CD4-positive, alpha-beta T cell treated with Interleukin-17A for 4 hours (primary cell): Measurements from ENCODE around the gene LMNTD1.
"Not testable (repeated sequence)": the region's sequence is repeated elsewhere in the genome, so short reads cannot be mapped to it uniquely, and the experiment has no call there.

Source experiments
- DNase-seq: peaks from one replicate; pipeline ENCODE4 v3.0.0-alpha.2; 2020; ENCODE audit warnings: mixed read lengths

The LMNTD1 gene

DNA sequence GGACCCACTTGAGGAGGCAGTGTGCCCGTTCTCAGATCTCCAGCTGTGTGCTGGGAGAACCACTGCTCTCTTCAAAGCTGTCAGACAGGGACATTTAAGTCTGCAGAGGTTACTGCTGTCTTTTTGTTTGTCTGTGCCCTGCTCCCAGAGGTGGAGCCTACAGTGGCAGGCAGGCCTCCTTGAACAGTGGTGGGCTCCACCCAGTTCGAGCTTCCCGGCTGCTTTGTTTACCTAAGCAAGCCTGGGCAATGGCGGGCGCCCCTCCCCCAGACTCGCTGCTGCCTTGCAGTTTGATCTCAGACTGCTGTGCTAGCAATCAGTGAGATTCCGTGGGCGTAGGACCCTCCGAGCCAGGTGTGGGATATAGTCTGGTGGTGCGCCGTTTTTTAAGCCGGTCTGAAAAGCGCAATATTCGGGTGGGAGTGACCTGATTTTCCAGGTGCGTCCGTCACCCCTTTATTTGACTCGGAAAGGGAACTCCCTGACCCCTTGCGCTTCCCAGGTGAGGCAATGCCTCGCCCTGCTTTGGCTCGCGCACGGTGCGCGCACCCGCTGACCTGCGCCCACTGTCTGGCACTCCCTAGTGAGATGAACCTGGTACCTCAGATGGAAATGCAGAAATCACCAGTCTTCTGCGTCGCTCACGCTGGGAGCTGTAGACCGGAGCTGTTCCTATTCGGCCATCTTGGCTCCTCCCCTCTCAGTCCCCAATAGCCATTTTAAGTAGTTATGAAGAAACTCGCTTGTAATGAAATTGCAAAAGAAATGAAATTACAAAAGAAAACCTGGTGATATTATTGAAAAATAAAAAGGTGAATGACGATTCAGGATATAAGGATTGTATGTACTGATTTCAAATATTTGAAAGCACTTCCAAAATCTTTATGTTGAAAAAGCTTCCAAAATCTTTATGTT is 63.9 kb downstream of the LMNTD1 start:
- not testable (repeated sequence) for DNase-seq

DNA sequence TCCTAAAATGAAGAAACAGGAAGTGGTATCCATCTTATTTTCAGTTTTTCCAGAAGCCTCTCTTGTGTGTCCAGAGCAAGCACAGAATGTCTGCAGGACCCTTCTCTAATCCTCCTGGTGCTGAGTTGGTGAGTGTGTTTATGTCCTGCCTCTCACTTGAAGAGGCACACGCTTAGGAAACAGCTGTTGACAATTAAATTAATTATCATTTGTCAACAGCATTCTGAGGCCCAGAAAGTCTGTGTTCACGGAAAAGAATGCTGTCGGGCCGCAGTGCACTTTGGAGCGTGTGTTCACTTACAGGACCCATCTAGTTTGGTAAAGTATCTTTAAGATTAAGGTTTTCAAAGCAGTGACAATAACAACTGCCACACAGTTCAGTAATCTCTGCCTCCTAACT is 70.5 kb downstream of the LMNTD1 start:
- DNase-seq = no peak

DNA sequence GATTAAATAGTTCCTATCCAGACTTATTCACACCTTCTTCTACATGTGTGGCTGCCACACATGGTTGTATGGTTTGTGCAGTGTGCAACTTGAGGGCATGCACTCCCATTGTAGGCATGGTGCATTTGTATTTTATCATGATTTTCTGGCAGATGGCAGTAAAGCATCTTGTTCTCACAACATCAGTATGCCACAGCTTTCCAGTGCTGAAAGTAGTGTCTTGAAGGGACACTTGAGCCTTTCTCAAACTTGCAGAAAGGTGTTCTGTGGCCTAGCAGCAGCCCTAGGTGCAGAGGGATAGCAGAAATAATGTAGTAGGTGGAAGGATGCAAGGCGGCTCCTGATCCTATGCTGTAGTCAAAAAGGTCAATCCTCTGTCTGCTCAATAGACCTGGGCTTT is 72.9 kb downstream of the LMNTD1 start:
- no peak for DNase-seq

DNA sequence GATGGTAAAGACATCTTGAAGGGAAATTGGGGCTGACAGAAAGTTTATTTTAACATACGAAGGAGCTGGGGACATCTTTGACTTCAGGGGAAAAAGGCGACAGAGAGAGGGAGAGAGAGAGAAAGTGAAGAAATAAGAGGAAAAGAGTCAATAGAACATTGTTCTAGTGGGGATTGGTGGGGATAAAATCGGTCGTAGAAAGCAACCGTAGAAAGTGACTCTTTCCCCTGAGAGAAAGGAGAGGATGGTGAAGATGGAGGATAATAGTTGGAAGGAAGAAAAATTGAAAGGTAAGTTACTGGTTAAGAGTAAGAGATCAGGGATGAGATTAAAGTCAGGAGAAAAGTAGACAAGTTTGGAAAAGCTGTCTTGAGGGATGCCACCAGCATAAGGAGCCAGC is 75.9 kb downstream of the LMNTD1 start:
- DNase-seq = no peak

DNA sequence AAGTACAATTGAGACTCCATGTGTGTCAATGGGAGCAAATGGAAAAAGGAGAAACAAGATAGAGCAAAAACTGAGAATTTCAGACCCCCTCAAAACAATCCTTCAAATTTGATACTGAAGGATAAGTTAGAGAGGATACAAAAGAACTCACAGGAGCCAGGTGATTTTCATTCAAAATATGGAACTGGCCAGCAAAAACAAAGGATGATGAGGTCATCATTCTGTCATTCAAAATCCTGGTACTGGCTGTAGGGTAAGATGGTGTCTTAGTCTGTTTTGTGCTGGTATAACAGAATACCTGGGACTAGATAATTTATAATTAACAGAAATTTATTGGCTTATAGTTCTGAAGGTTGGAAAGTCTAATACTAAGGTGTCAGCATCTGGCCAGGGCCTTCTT is 80.6 kb downstream of the LMNTD1 start:
- no peak for DNase-seq

DNA sequence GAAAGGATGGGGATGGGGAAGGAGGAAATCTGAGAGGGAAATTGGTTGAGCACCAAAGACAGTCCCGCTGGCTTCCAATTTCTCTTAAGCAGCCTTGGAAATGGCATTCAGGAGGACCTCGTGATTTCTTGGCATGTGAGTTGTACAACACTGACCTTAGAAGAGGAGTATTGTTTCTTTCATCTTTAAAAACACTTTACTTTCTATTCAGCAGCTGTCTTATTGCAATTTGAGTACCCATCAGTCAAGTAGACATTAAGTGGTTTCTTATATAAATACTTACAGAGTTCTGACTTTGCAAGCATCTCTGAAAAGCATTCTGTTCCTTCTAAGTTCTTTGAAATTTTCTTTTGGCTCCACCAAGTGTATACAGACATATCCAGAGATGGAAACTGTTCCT is 83.2 kb downstream of the LMNTD1 start:
- no peak for DNase-seq

DNA sequence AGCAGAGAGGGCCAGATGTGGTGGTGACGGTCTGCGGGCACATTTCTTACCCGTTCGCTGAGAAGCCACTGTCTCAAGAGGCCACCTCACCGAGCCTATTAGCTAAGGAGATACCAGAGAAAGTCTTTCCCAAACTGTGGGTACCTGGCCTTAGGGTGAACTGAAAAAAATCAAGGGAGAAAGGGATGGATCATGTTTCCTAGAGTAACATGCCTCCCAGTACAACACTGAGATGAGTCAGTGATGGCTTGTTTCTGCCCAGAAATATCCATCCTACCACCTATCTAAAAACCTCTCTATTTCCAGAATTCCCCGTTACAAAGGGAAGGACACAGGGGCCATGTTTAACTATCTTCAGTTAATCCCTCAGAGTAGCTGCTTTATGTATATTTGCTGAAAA is 83.7 kb downstream of the LMNTD1 start:
- no peak for DNase-seq

DNA sequence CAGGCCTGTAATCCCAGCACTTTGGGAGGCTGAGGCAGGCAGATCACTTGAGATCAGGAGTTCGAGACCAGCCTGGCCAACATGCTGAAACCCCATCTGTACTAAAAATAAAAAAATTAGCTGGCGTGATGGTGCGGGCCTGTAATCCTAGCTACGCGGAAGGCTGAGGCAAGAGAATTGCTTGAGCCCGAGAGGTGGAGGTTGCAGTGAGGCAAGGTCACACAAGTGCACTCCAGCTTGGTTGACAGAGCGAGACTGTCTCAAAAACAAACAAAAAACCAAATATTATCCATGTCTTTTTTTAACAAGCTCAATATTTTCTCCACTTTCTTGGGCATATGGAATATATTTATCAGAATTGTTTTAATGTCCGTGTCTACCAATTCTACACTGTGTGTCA is 89.6 kb downstream of the LMNTD1 start:
- no peak for DNase-seq

DNA sequence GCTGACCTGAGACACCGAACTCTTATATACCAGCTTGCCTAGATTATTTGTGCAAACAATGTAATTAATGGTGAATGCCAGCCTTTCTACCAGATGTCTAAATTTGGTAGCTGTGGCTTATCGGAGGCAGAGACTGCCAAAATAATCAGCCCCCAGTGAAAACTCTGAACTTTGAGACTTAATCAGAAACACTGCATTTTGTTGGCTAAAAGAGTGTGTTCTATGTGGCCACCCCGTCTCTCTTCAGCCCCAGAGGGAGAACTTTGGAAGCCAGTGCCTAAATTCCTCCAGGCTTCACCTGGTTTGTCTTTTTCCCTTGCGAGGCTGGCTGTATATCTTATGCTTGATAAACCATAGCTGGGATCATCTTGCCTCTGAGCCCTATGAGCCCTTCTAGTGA is 90.1 kb downstream of the LMNTD1 start:
- no peak for DNase-seq

DNA sequence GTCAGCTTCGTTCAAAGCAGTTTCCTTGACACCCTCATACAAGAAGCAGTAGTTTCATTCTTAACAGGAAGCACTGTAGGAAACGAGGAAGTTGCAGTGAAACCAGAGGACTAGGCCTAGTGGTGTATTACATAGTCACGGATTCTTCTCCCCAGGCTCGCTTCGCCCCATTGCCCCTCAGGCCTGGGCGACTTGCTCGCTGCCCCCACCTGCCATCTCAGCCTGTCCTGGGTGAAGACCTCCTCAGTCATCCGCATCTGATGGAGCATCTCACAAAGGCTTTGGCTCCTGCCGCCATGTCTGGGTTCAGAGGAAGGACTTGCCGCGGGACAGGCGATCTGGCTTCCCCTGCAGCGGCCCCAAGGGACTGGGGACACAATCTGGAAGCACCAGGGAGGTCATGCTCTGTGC is 93.5 kb downstream of the LMNTD1 start:
- DNase-seq = no peak

DNA sequence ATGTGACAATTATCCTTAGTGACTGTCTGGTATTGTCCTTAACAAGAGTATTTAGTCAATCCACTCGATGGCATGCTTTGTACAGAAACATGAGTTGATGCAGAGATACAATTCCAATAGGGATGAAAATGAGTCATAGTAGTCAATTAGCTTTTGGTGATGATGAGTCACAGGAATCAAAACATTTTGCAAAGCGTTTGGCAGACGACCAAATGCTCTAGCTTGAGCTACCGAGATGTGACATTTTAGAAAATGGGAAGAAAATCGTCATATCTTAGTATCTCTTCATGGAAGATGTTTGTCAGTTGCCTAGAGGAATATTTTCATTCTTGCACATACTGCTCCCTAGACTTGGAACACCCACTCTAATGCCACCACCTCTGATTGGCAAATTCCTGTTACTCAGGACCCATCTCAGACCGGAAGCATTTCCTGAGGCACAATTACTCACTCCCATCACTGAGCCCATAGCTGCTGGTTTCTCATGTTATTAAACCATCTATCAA is 95.0 kb downstream of the LMNTD1 start:
- DNase-seq = no peak

DNA sequence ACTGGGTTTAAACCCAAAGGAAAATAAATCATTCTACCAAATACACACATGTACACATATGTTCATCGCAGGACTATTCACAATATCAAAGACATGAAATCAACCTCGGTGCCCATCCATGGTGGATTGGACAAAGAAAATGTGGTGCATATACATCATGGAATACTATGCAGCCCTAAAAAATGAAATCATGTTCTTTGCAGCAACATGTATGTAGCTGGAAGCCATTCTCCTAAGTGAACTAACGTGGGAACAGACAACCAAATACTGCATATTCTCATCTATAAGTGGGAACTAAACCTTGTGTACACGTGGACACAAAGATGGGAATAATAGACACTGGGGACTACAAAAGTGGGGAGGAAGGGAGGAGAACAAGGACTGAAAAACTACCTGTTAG is 96.6 kb downstream of the LMNTD1 start:
- no peak for DNase-seq

DNA sequence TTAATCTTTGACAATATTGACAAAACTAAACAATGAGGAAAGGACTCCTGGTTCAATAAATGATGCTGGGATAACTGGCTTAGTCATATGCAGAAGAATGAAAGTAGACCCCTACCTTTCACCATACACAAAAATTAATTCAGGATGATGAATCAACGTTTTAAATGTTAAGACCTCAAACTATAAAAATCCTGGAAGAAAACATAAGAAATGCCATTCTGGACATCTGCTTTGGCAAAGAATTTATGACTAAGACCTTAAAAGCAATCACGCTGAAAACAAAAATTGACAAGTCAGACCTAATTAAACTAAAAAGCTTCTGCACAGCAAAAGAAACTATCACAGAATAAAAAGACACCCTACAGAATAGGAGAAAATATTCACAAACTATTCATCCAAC is 97.4 kb downstream of the LMNTD1 start:
- no peak for DNase-seq

DNA sequence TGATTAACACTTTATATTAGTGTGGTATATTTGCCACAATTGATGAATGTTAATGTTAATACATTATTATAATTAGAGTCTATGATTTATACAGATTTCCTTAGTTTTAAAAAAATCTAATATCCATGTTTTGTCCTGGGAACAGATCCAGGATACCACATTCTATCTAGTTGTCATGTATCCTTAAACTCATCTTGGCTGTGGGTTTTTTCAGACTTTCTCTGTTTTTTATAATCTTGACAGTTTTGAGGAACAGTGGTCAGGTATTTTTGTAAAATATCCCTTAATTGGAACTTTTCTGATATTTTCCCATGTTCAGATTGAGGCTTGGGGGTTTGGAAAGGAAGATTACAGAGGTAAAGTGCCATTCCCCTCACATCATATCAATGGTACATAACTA is 104.1 kb downstream of the LMNTD1 start:
- DNase-seq = no peak

DNA sequence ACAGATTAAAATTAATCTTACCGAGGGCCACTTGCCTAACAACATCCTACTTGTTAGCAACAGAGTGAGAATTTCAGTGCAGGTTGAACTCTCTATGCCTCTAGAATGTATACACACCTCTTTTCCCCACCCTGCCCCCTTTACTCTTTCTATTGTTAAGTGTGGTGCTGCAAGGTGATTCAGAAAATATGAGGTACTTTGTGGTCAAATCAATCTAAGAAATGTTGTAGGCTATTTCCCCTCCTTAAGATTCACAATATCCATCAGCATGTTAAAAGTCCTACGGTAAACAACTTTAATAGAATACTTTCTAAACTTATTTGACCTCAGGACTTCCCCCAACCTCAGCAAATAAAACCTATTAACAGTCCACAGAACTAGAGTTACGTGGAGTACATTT is 106.0 kb downstream of the LMNTD1 start:
- DNase-seq = no peak

DNA sequence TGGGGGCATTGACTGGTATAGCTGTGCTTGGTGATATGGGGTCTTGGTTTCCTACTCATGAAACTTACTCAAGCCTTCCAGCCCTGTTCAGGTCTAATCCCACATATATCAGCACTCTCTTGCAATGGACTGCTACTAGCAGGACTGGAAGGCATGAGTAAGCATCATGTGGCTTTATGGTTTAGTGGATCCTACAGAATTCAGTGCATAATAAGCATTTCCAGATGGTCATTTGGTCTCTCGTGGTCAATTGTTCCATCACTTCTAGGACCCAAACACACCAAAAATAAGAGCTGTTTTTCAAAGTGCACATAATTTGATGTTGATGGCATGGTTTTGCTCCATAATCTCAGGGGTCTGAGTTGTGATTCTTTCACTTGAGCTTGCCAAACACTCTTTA is 114.4 kb downstream of the LMNTD1 start:
- no peak for DNase-seq

DNA sequence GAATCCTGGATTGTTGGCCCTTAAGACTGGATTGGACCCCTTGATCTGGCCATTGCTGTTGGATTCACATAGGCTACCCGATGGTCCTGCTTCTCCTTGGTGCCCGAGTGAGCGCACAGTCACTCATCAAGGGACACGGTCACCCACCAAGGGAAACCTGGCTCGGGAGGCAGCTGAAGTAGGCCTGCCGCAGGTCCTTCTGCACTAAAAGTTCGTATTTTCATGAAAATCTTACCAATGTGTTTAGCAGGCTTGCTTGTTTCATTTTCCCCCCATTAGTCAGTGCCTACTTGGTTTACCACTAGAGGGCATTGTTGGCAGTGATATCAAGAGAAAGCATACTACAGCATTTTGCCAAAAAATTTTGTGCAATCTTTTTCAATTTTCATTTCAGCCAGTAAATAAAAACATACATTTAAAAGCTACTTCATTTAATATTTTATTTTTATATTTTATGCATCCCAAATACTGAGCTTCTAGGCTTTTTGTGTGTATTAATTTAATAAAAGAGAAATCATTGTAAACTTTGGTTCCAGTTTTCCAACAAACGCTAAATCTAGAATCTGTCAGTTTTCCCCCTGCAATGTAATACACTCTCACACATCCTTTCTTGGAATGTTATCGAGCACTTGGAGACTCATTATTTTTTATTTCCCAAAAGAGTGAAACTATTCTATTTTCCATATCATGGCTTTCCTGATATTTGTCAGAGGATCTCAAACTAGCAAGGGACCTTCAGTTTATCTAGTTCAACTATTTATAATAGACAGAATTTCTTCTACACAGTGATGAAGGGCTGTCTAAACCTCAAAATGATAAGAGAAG is 116.7 kb downstream of the LMNTD1 start:
- DNase-seq = peak; percentile 7

DNA sequence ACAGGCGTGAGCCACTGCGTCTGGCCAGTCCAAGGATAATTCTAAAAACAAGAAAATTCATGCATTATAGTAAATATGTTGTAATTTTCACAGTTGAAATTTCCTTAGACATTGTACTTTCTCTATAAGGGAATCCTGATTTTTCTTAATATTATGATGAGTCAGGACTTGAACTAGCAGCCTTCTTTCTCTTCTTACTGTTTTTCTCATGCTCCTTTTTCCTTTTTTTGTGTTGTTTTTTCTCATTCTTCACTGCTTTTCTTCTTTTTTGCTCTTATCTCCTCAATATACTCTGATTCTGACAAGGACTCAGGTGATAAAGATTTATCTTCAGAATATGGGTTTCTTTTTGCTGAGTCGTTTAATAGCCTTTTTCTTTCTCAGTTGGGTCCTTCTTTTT is 117.7 kb downstream of the LMNTD1 start:
- no peak for DNase-seq

DNA sequence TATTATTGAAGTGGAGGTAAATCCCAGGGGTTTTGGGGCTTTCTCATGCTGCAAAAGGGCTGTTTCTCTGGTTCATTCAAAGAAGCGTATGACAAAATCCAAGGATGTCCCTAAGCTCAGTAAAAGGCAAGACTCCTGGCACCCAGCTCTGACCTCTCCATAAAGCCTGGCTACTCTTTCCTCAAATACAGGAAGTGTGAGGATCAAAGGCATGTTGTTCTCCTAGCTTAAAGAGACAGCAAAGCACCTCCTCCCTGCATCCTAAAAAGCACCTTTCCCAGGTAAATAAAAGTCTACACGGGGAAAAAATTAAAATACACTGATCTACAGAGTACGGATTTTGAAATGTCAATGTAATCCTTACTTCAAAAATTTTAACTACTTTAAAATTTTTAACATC is 118.6 kb downstream of the LMNTD1 start:
- DNase-seq = no peak

DNA sequence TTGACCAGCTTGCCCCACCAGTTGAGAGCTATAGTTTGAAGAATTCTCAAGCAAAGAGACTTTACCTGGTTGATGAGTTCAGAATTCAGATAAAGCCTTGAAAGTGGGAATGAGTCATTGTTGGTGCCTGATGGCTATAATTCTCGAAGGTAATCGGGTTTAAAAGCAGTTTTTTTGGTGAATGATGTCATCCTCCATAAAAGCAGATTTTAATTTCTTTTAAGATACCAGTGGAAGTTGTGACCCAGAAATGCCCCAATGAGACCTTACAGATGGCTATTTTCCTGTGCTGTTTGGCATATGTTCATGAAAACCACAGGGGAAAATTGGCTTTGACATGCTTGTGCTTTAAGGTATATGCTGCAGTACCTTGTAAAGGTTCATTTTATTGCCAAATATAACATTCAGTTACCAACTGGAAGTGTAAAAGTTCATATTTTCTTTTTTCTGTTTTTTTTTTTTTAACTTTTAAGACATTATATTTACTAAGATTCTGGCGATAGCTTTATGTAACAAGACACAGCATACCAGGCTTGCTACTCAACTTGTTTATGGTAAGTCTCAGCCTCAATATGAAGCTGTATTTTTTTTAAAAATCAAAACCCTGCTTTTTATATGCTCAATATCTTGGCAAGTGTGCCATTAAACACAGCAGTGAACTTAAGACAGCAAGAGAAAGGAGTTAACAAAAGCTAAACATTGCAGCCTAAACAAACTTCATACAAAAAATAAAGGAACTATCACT is 119.3 kb downstream of the LMNTD1 start:
- DNase-seq = no peak

DNA sequence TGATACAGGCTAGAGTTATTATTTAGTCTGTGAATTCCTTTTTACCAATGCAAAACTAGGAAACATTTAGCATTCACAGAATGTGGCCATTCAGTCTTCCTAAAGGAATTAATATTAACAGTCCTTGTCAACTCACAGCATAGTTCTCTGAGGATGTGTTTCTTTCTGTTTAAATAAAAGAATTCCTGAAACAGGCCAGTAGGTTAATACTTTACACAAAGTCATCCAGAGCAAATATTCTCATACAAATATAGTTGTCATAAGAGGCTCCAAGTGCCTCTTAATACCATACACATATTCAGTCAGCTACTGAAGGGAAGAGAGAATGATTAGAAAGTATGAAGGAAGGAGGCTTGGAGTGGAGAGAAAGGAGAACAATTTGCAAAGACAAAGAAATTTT is 120.1 kb downstream of the LMNTD1 start:
- DNase-seq = no peak

DNA sequence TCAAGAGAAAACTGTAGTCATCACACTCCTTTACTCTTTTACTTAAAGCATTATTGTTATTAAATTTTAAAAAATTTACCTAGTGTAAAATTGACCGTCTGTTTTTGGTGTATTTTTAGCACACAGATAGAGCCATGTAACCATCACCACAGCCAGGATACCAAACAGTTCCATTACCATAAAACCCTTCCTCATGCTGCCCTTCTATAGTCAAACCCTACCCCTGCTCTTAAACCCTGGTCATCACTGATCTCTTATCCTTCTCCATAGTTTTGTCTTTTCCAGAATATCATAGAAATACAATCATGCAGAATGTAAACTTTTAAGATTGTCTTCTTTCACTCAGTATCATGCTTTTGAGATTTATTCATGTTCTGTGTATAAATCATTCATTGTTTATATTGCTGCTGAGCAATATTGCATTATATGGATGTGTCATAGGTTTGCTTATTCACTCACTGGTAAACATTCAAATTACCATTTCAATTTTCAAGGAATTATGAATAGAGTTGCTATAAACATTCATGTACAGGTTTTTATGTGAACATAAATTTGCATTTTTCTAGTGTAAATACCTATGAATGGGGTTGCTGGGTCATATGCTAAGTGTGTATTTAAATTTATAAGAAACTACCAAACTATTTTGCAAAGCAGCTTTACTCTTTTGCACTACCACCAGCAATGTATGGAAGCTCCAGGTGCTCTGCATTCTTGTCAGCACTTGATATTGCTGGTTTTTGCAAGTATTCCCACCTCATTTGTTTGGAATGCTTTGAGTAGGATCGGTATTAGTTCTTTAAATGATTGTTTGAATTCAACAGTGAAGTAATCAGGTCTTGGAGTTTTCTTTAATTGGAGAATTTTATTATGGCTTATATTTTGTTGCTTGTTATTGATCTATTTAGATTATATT is 125.5 kb downstream of the LMNTD1 start:
- no peak for DNase-seq
